Measurements from ENCODE around the gene FZD4.
"Not testable (repeated sequence)": the region's sequence is repeated elsewhere in the genome, so short reads cannot be mapped to it uniquely, and the experiment has no call there.

The FZD4 gene

DNA sequence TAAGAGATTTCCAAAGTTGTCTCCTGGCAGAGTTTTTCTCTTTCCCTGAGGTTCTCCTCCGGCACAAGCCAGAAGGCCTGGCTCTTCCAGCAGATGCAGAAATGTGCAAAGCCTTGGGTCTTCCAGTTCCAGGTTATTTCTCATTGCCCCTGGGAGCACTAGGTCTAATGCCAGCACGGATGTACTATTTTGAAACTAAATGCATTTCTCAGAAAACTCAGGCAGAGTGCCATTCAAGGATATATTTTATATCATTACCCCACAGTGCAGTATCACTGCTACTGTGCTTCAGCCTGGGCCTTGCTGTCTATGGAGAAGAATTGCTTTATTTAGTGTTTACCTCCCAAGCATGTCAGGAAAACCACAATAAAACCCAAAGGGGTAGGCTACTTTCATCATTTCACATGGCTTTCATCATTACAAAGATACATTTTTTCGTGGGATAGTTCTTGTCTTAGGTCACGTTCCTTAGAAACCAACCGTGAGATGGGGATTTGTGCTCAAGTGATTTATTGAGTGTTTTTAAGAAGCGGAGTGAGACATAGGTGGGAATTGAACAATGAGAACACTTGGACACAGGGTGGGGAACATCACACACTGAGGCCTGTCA, 22.4 kb upstream of the FZD4 start:
- no peak for DNase-seq (ENCODE audit: low read depth in 2 of 2)

DNA sequence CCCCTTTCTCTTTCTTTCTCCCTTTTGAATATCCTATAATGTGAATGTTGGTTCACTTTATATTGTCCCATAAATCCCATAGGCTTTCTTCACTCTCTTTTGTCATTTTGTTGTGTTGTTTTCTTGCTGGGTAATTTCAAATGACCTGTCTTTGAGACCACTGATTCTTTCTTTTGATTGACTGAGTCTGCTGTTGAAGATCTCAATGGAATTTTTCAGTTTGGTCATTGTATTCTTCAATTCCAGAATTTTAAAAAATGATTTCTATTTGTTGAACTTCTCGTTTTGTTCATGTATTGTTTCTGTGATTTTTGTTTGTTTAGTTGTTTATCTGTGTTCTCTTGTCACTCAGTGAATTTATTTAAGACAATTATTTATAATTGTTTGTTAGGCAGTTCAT, 17.5 kb upstream of the FZD4 start:
- DNase-seq (ENCODE audit: low read depth in 2 of 2): no peak

DNA sequence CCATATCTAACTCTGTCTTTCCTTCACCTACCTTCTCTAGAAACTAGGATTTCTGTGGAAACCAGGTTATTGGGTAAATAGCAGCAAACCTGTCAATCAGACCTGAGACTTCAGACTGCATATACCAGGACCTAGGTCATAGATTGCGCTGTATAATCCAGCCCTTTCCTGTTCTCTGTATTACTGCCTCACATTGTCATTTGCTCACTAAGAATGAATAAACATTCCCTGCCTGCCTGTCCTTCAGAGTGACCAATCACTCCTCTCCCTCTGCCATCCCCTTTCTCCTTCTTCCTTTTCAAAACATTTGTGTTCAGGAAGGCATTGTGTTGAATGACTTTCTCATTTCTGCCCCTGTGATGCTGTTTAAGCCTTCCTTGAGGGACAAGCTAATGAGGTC, 14.1 kb upstream of the FZD4 start:
- DNase-seq (ENCODE audit: low read depth in 2 of 2): no peak

DNA sequence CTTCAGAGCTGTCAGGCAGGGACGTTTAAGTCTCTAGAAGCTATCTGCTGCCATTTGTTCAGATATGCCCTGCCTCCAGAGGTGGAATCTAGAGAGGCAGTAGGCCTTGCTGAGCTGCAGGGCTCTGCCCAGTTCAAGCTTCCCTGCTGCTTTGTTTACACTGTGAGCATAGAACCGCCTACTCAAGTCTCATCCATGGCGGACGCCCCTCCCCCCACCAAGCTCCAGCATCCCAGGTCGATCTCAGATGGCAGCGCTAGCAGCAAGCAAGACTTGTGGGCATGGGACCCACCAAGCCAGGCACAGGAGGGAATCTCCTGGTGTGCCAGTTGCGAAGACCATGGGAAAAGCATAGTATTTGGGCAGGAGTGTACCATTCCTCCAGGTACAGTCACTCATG, 12.4 kb upstream of the FZD4 start:
- not testable (repeated sequence) for DNase-seq (ENCODE audit: low read depth in 2 of 2)

DNA sequence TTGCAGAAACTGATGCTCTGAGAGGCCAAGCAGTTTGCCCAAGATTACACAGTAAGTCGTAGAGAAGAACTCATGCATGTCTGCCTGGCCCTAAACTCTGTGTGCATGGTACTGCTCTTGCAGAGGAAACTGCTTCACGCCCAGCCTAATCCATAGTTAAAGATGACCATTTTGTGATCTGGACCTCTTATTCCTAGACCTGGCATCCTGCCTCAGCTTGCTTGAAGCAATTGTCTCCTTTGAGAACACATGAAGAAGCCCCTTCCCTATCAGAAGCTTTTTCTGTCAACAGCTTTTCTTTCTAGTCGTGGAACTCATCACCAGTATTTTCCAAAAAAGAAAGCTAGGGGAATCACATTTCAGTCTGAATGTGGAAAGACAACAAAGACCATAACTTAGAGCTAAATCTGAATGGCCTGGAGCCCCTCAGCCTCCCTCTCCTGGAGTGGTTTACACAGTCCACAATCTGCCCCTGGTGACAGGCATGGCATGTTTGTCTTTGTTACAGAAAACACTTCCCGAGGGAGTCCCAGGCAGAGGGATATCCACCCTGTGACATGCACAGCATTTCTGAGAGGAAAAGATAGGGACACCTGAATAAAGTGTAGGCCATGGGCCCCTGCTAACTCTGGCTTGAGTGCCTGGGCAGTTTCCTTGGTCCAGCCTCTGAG, 2.9 kb upstream of the FZD4 start:
- DNase-seq (ENCODE audit: low read depth in 2 of 2): no peak

DNA sequence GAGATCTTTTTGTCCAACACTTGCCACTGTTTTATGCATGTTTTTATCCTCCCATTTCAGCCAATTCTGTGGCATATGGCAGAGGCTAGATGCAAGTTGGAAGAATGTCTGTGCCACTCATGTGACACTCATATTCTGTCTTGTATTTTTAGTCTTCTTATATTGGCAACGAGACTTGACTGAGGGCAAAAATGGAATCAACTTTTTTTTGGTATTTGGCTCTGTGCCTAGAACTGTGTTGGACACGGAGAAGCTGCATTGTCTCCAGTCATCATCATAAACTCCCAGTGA, 1.7 kb upstream of the FZD4 start:
- DNase-seq (ENCODE audit: low read depth in 2 of 2): no peak

DNA sequence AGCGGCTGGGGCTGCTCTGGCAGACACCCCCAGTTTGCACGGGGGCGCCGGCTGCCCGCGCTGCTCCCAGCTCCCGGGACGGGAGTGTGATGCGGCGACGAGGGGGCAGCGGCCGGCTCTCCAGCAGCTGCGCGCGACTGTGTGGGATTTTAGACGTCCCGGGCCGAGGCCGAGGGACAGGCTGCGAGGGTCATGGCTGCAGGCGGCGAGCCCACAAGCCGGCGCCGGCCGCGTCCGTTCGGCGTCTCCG, 159 bp downstream of the FZD4 start:
- DNase-seq (ENCODE audit: low read depth in 2 of 2): no peak

DNA sequence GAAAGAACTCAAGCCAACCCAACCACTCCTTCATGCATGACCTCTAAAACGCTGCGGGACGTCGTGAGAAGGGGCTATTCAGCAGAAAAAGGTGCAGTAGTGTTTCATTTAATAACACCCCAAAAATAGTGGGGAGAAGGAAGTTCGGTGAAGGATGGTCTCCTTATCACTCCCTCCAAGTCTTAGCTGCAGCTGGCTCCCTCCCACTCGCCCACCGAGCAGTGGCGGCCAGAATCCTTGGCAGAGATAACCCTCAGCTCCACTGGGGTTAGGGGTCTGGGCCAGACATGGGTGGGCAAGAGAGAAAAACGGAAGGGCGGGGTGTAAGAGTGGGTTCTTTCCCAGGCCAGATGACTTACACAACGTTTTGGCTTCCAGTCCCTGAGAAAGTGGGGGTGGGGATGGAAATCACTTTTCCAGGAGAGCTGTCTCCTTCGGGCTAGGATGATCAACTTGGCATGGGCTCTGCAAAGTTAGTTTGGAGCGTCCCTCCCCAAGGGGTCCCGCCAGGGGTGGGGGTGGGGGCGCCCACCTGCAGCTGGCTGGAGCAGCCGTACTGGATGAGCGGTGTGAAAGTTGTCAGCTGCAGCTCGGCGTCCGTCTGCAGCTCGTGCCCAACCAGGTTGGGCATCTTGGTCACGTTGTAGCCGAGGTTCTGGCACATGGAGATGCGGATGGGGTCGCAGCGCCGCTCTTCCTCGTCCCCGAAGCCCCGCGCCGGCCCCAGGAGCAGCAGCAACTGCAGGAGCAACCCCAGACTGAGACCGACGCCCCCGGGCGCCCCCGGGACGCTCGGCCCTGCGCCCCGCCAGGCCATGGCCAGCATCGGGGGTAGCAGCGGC, 705 bp downstream of the FZD4 start:
- DNase-seq (ENCODE audit: low read depth in 2 of 2): no peak

DNA sequence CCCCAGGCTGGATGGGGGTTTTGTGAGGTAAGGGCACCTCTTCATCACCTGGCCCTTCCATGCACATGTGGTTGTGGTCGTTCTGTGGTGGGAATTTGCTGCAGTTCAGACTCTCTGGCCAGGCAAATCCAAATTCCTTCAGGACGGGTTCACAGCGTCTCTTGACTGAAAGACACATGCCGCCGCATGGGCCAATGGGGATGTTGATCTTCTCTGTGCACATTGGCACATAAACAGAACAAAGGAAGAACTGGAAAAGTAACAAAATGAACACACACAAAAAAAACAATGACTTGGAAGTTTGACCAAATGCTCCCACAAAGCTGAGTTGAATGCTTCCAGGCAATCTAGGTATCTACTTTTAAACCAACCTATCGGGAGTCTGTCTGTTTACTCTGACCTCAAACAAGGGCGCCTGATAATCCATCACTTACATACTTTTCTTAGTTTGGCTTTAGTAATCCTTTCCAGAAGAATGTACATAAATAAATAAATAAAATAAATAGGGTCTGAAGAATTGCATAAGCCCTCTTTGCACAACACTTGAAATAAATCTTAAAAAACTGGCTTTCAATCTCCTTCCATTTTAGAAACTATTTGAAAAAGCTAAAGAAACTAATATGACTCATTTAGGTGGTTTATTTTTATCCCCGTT, 2.8 kb downstream of the FZD4 start:
- DNase-seq (ENCODE audit: low read depth in 2 of 2): no peak

DNA sequence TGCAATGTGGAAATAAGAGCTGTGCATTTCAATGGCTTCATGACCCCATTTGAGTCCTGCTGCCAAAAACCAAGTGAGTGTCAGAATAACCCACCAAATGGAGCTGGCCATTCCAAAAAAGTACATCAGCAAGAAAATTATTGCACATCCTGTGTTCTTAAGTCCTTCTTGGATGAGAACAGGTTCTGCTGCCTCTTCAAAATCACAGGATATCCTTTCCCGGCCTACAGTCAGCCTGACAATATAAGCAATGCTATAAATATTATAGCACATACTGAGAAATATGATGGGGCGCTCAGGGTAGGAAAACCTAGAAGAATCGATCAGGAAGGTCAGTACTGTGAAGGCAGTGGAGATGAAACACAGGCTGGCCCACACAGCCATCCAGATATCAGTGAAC, 3.5 kb downstream of the FZD4 start:
- DNase-seq (ENCODE audit: low read depth in 2 of 2): no peak

DNA sequence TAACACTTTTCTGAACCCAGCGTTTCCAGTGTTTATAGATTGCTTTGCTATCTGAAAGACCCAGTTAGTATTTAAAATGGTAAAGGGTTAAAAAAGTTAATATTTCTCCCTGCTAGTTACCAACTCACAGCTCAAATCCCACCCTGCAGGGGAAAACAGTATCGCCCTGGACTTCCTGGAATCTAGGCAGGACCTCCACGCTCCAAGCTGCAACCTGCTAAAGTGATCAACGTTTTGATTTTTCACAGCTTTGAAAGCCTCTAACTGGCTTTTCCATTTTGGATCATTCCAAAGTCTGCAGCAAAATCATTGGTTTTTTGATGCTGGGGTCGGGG, 4.6 kb downstream of the FZD4 start:
- no peak for DNase-seq (ENCODE audit: low read depth in 2 of 2)

DNA sequence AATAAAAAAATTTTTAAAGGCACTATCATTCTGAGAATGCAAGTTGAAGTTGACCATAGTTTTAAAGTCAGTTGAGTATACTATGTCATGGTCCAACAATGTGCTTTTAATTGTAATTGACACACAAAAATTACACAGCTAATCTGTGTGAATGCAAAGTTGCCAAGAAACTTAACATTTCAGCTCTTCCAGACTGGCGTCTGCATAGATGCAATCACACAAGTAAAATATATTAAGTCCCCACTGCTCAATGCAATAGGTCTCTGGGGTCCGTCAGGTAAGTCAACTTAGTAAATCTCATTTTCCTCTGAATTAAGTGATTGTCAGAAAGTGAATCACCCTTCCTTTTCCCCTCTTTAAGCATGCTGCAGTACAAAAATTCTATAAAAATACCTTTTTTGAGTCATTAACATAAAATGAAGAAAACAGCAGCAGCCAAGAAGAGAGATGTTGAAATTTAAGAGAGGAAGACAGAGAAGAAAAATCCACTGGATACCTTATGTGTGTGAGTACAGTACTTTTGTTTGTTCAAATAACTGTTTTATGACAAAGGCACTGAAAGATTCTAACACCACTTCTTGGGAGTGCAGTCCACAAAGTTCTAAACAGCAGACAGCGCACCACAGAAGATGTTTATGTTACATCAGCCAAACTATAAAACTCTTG, 5.1 kb downstream of the FZD4 start:
- no peak for DNase-seq (ENCODE audit: low read depth in 2 of 2)

DNA sequence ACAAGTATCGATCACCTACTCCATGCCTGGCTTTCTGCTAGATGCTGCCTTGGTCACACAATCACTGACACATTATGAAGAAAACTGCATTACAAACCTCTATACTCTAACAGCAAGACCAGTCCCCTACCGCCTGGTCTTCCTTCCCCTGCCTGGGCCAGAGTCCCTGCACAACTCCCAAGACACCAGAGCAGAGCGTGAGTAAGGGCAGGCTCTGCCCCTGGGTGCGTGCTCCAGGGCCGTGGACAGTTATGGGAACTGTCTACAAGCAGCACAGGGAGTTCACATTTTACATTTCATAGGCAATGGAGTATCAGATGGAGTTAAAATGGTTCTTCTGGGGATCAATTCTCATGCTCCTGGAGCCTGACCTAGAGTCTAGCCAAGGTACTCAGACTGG, 6.5 kb downstream of the FZD4 start:
- DNase-seq (ENCODE audit: low read depth in 2 of 2): no peak

DNA sequence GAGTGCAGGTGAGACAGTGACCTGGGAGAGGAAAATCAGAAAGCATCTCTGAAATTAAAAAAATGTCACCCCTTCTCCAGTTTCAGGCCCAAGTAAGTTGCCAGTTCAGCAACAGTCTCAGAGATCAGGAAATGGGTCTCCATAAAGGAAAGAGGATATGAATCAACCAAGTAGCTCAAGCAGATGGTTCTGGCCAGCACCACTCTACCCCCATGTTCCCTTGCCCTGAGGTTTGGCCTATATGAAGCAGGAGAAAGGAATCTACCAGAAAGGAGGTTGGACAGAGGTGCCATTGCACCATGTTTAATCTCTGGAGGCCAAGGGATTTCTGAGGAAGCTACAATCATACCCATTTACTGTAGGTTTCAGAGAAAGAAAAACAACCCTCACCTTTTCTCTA, 7.7 kb downstream of the FZD4 start:
- DNase-seq (ENCODE audit: low read depth in 2 of 2): no peak

DNA sequence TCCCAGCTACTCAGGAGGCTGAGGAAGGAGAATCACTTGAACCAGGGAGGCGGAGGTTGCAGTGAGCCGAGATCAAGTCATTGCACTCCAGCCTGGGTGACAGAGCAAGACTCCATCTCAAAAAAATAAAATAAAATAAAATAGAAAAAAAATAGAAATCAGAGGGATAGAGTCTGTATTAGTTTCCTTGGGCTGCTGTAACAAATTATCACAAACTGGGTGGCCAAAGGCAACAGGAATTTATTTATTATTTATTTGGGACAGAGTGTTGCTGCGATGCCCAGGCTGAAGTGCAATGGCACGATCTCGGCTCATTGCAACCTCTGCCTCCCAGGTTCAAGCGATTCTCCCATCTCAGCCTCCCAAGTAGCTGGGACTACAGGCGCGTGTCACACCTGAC, 11.7 kb downstream of the FZD4 start:
- not testable (repeated sequence) for DNase-seq (ENCODE audit: low read depth in 2 of 2)

DNA sequence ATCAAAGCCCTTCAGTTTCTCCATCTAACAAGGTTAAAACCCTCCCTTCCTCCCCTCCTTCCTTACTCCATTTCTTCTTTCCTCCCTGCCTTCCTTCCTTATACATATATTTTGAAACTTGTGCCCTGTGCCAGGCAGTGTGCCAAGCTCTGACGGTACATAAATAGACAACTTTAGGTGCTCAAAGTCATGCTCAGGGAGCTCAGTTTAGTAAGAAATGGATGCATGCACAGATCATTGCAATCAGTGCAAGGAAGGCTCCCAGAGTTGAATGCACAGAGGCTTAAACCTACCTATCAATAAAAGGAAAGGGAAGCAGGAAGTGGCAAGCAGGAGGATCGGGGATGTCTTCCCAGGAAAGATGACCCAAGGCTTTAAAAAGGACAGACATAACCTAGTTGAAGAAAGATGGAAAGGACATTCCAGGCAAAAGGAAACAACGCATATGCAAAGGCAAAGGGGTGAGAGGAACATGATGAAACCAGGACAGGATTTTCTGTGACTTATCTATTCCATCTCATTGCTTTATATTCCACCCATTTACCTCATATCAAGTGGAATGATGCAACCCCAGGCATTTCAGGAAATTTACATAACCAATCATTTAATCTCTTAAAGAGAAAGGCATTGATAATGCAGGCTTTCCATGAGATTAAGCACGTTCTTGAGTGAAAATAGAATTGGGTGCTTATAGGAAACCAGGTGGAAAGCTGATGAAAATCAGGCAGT, 13.2 kb downstream of the FZD4 start:
- no peak for DNase-seq (ENCODE audit: low read depth in 2 of 2)

DNA sequence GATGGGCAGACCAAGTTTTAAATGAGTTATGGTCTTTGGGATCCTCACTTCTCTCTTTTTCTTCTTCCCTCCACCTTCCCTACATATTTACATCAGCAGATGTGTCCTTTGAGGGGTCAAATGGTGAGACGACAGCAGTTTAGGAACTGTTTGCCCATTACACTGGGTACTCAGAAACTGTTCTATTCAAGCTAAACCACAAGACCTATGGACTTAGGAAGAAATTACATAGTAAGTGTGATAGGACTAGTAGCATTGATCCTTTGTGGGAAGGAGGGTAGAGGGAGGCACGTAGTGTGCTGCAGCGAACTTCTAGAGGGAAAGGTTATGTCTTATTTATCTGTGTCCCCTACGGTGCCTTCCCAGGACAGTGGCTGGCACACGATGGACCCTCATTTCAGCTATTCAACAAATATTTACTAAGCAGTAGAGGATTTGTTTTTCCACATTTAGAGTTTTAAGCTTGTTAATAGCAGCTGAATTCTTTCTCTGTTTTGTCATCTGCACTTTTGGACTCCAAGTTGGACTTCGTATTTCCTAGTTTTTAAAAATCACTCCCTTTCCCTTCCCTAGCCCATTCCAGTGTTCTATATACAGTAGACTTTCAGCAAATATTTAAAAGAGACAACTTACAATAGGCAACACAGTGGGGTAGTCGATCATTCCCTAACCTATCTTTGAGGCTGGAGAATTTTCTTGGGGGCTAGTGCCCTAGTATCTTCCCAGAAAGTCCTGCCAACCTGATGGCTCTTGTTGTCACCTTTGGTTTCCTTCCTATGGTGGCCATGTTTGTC, 13.9 kb downstream of the FZD4 start:
- DNase-seq (ENCODE audit: low read depth in 2 of 2): no peak

DNA sequence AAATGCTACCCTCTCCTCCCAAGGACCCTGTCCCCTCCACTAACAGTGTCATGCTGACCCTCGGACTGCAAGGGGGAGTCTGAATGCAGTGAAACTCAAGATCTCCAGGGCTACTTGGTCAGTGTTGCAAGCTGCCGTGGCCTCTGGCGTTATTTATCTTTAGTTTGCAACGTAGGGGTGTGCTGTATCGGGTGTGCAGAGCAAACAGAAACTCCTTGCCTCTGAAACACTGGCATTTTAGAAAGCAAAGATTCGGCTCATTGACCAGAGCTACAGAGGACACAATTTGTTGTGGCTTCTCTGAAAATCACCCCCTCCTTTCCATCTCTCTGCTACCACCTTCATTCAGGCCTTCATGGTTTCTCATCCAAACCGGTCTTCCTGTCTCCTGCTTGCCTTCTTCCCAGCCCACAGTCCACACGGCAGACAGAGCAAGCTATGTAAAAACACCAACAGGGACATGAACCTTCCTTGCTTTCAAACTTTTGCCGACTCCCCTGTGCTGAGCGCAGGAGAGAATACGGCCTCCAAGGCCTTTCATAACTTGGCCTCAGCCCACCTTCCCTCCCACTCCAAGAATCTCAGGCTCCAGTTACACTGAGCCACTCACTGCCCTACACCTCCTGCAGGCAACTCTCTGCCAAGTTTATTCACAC, 14.9 kb downstream of the FZD4 start:
- DNase-seq (ENCODE audit: low read depth in 2 of 2): no peak

DNA sequence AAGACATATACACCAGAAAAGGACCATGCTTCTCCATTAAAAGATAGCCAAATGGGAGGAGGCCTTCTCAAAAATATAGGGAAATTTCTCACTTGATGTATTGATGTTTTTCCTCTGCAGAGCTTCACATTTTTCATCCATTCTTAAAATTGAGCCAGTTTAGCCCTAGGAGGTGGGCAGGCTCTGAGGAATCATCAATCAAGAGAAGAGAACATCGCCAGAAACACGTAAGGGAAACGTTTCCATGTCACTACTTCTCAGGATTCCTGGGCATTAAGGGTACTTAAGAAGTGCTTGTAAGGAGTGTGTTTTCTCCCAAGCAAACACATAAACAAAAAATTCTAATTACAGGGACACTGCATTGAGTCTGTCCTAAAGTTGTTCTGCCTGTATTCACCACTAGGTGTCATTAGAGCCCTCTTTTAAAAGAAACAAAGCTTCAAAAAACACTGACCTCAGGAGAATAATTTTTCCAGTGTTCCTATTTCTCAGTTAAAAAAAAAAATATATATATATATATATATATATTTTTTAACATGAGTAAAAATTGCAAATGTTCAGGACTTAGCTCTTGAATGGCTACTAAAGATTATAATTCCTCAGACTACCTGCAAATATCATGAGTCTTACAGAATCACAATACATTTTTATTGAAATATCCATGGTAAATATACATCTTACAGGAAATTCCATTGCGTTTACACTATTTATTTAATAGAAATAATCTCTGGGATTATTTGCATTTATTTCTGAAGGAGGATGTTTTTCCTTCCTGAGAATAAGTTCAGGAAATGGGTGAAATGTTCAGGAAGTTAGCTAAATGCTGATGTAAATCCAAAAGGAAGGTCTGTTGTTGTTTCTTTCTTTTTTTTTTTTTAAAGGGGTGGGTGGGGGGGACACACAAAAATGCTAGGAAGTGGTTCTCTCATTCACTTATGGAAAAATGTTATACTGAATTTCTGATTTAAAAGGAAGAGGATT, 16.0 kb downstream of the FZD4 start:
- DNase-seq (ENCODE audit: low read depth in 2 of 2): no peak
